Transverse colon (tissue), 4 donors: ENCODE results near the gene RSU1. TPM values are rescaled to one million over a fixed set of nuclear protein-coding genes. Genes with fewer than 3 reads are reported as not detected.

Experiments
- DNase-seq: peaks from one replicate; pipeline ENCODE4 v3.0.0-alpha.2; 2019
- H3K27ac ChIP-seq, 4 donors: fragments of 200-600 bp; sonication (generic); 2 replicates each; pipeline ENCODE4 v1.5.1; 2016 to 2018; ENCODE audit warnings: inconsistent platforms in 4 of 4
- H3K27me3 ChIP-seq: fragments of 200-600 bp; sonication (generic); 2 replicates; pipeline ENCODE4 v1.5.1; 2017; ENCODE audit warnings: inconsistent platforms
- H3K36me3 ChIP-seq, 4 donors: fragments of 200-600 bp; sonication (generic); 2 replicates each; pipeline ENCODE4 v1.5.1; 2017 to 2019; ENCODE audit warnings: inconsistent platforms in 4 of 4
- H3K4me1 ChIP-seq, 4 donors: fragments of 200-600 bp; sonication (generic); 2 replicates each; pipeline ENCODE4 v1.5.1; 2017 to 2020; ENCODE audit warnings: inconsistent platforms in 4 of 4
- H3K4me3 ChIP-seq, 4 donors: fragments of 200-600 bp; sonication (generic); 1 replicate in 1 of 4; 2 replicates in 3 of 4; pipeline versions ENCODE4 v1.5.1 to v1.6.1; 2017 to 2019; ENCODE audit warnings: inconsistent platforms in 4 of 4
- H3K9me3 ChIP-seq, 2 donors: fragments of 200-600 bp; sonication (generic); 2 replicates each; pipeline ENCODE4 v1.5.1; 2017 to 2019; ENCODE audit warnings: inconsistent platforms in 2 of 2
- CTCF ChIP-seq, 5 experiments: fragments of 200-600 bp in 3 of 5; fragments of 450-650 bp in 2 of 5; sonication (generic) in 3 of 5; IDR thresholded peaks; 1 replicate in 2 of 5; 2 replicates in 3 of 5; pipeline ENCODE4 v1.5.1; 2016 to 2017; ENCODE audit warnings: antibody characterized with exemption in 5 of 5, inconsistent platforms in 3 of 5, mild to moderate bottlenecking in 2 of 5, moderate library complexity in 1 of 5
- EP300 ChIP-seq: sonication (generic); formaldehyde crosslinking; IDR thresholded peaks from one replicate; pipeline ENCODE4 v1.6.1; 2017; ENCODE audit warnings: antibody characterized with exemption, low read depth
- POLR2A ChIP-seq: fragments of 450-650 bp; IDR thresholded peaks from one replicate; pipeline ENCODE4 v1.6.1; 2016; ENCODE audit warnings: antibody characterized with exemption, mild to moderate bottlenecking, moderate library complexity
- POLR2AphosphoS5 ChIP-seq, 3 donors: sonication (generic); formaldehyde crosslinking; IDR thresholded peaks; one replicate each; pipeline ENCODE4 v1.6.1; 2016; ENCODE audit warnings: antibody characterized with exemption in 3 of 3
- WGBS, 2 donors: methylation state at CpG; one replicate each; pipeline ENCODE4 v1.1.5; 2018; ENCODE audit warnings: low coverage in 1 of 2; 5-methylcytosine and 5-hydroxymethylcytosine counted together
- in situ Hi-C, 4 donors: fragments of 200-750 bp; cut with MboI; loops; one replicate each; pipeline versions ENCODE4 v1.15.0 to v1.15.1; 2017; ENCODE audit warnings: low sequenced_read_pairs in 3 of 4, low pct_ligation_motif_present in 1 of 4, low pct_unique_long_range_greater_than_20kb in 1 of 4
- intact Hi-C: fragments of 100-400 bp; cut with DNase I; formaldehyde crosslinking; loops from one replicate; pipeline ENCODE4 v1.15.1; 2023; ENCODE audit warnings: low total_unique reads
- total RNA-seq, 4 donors: library from RNA; depleted of rRNA; stranded (reverse); fragments of >200 nt; gene quantifications; one replicate each; pipeline ENCODE4 v1.1.0, GENCODE V29; 2016

RSU1 gene
- total RNA-seq, 4 donors from 2014 or later, result 25.9 to 132 (median 67.0) TPM

- TF ChIP-seq CTCF (IDR thresholded peaks at IDR 0.05), result no peak
- no peak for TF ChIP-seq POLR2AphosphoS5 (IDR thresholded peaks at IDR 0.05)
- TF ChIP-seq POLR2A, result no peak
- no peak for TF ChIP-seq EP300
- intact Hi-C loops (no loop called here), in situ Hi-C loops (no loop called here)
- Histone ChIP-seq H3K4me1 (no peaks in the 10 kb centered on the region), H3K27me3 (no peaks in the 10 kb centered on the region), H3K36me3 (no peaks in the 10 kb centered on the region), H3K9me3 (no peaks in the 10 kb centered on the region), H3K4me3 (no peak overlapping the region), H3K27ac (no peak overlapping the region)
- WGBS, 2 donors, result 85 to 91% methylated on average over 4 of the region's 4 CpGs
- no peak for DNase-seq
Measured at GRCh38 chr10:16857419-16857818, 40.2 kb upstream of the RSU1 start.

GRCh38 chr10:16856567-16856966, 39.3 kb upstream of the RSU1 start:
- Histone ChIP-seq H3K36me3 (no peaks in the 10 kb centered on the region), H3K4me1 (no peaks in the 10 kb centered on the region), H3K27ac (no peak overlapping the region), H3K4me3 (no peak overlapping the region), H3K9me3 (no peaks in the 10 kb centered on the region), H3K27me3 (no peaks in the 10 kb centered on the region)
- intact Hi-C loops, result no loop called here
- in situ Hi-C loops, result no loop called here
- DNase-seq, result no peak
- 35 to 59% methylated on average over 4 of the region's 4 CpGs for WGBS, 2 donors
- TF ChIP-seq CTCF (IDR thresholded peaks at IDR 0.05) (no peak), POLR2A (no peak), POLR2AphosphoS5 (IDR thresholded peaks at IDR 0.05) (no peak)

- Histone ChIP-seq H3K9me3 (no peaks in the 10 kb centered on the region), H3K4me1 (no peaks in the 10 kb centered on the region), H3K27me3 (no peaks in the 10 kb centered on the region), H3K27ac (no peak overlapping the region), H3K4me3 (no peak overlapping the region), H3K36me3 (no peaks in the 10 kb centered on the region)
- DNase-seq, result no peak
- TF ChIP-seq POLR2AphosphoS5 (IDR thresholded peaks at IDR 0.05) (no peak), POLR2A (no peak), EP300 (no peak)
- intact Hi-C loops (no loop called here), in situ Hi-C loops (no loop called here)
- WGBS, 2 donors, result 85 to 88% methylated on average over 4 to 5 of the region's 5 CpGs
Measured at GRCh38 chr10:16856092-16856491, 38.9 kb upstream of the RSU1 start.

- in situ Hi-C loops, result no loop called here
- intact Hi-C loops, result no loop called here
- Histone ChIP-seq H3K27me3 (no peaks in the 10 kb centered on the region), H3K9me3 (no peaks in the 10 kb centered on the region), H3K27ac (no peak overlapping the region), H3K4me1 (no peaks in the 10 kb centered on the region), H3K4me3 (no peak overlapping the region), H3K36me3 (no peaks in the 10 kb centered on the region)
- no peak for DNase-seq
- no peak for TF ChIP-seq POLR2A
- TF ChIP-seq CTCF (IDR thresholded peaks at IDR 0.05), result no peak
- no peak for TF ChIP-seq POLR2AphosphoS5 (IDR thresholded peaks at IDR 0.05)
- TF ChIP-seq EP300, result no peak
Measured at GRCh38 chr10:16854623-16855022, 37.4 kb upstream of the RSU1 start.

GRCh38 chr10:16853809-16854208, 36.6 kb upstream of the RSU1 start:
- Histone ChIP-seq H3K9me3 (no peaks in the 10 kb centered on the region), H3K36me3 (no peaks in the 10 kb centered on the region), H3K4me3 (no peak overlapping the region), H3K4me1 (no peaks in the 10 kb centered on the region), H3K27me3 (no peaks in the 10 kb centered on the region), H3K27ac (no peak overlapping the region)
- in situ Hi-C loops, result no loop called here
- intact Hi-C loops, result no loop called here
- no peak for DNase-seq
- WGBS, 2 donors, result 76 to 88% methylated on average over 4 of the region's 4 CpGs
- TF ChIP-seq POLR2A (no peak), POLR2AphosphoS5 (IDR thresholded peaks at IDR 0.05) (no peak), EP300 (no peak), CTCF (IDR thresholded peaks at IDR 0.05) (no peak)
